Measurements from ENCODE around the gene SLC16A4.

- TF ChIP-seq CTCF (IDR thresholded peaks at IDR 0.05) = no peak
- TF ChIP-seq POLR2A (IDR thresholded peaks at IDR 0.05) = no peak
- no peak for TF ChIP-seq EP300 (IDR thresholded peaks at IDR 0.05)
These were observed 20.4 kb upstream of the SLC16A4 start for GRCh38 chr1:110411173-110411735.

Data from tibial nerve (tissue), 4 donors.